GM19452 (cell line): Measurements from ENCODE around the gene ZNF581.

Source experiments
- ATAC-seq: cut with Tn5 transposase; IDR thresholded peaks from one replicate; pipeline ENCODE4 v1.9.1; 2021; ENCODE audit not compliant: unreplicated experiment

Gene ZNF581

DNA sequence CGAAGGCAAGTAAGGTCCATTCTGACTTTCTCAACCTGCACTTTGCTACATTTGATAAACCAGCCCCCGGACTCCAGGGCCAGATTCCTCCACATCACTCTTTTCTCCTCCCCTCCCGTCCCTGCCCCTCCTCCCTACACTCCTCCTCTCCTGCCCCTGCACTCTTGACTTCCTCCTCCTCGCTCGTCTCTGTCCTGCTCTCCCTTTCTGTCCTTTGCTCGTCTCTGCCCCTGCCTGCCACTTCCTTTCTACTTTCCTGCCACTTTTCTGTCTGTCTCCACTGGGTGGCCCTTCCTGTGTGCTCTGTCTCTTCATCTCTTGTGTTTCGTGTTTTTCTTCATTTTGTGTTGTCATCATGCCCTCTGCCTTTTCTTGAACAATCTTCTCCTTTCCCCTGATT lies 18.4 kb downstream of the ZNF581 start:
- ATAC-seq = no peak

DNA sequence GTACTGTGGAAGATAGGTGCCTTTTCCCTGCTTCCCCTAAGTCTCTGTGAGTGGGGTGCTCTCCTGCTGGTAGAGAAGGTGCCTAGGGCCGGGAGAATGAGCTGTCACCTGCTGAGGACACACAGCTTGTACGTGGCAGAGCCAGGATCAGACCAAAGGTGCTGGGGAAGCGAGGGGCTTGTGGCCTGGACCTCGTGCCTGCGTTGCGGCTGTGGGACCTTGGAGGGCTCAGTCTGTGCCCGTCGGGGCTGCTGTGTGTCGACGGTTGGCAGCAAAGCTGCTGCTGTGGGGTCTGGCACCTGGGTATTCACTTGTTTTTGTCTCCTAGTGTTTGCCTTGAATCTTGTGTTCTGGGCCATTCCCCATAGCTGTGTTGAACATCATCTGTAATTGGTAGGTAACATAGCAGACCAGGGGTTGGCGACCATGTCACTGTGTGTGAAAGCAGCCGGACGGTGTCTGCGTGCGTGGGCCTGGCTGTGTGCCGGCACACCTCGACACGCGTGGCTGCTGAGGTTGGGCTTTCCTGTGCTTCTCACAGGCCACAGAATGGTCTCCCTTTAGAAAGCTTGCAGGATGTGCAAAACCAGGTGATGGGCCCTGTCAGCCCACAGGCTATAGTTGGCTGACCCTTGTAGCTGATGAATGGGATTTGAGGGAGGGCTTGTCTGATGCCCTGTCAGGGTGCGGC lies 20.5 kb downstream of the ZNF581 start:
- no peak for ATAC-seq

DNA sequence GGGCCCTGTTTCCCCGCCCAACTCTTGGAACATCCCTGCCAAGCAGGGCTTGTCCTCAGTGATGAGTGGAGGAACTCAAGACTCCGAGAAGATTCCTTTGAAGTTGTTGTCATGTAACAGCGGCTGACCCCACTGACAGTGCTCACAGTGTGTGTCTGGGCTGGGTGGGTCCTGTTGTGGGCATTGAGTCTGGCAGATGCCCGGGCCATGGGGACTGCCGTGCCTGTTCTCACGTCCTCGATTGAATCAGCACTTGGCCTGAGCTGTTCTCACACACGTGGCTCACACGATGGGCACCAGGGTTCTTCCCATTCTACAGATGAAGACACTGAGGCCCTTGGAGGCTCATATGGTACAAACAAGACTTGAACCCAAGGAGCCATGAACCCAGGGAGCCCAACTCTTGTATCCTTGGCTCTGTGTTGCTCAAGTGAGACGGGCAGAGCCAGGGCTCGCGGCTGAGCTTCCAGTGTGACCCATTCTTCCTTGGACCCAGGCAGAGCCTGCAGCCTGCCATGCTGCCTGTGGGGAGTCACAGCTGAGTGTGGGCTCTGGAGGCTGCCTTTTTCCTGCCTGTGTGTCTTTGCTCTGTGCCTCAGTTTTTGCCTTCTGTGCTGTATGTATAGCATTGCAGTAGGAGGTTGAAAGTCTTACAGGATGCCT lies 23.0 kb downstream of the ZNF581 start:
- no peak for ATAC-seq

DNA sequence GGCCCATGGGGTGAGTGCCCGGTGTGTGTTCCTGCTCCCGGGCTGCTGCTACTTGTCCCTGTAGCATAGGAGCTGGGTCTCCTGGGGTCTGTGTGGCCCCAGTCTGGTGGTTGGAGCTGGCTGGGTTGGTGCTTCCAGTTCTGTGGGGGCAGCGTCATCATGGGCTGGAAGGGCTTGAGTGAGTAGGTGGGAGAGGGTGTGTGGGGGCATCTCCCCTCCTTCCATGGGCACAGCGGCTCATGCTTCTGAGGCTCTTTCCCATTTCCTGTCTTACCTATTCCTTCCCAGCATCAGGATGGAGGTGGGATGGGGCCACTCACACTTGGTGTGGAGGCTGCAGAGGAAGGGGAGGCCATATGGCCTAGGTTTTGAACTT lies 23.5 kb downstream of the ZNF581 start:
- no peak for ATAC-seq

DNA sequence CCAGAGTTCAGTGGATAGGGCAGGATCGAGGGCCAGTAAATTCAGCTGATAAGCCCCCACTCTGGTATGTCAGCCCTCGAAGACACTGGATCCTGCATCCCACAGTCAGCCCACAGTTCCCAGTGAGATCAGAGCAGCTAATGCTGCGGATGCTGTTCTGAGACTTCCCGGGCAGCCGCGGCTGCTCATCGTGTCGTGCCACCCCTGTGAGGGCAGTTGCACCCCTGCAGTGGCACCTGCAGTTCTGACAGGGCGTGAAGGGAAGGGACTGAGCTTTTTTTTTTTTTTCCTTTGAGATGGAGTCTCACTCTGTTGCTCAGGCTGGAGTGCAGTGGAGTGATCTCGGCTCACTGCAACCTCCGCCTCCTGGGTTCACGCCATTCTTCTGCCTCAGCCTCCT lies 24.1 kb downstream of the ZNF581 start:
- ATAC-seq = no peak

DNA sequence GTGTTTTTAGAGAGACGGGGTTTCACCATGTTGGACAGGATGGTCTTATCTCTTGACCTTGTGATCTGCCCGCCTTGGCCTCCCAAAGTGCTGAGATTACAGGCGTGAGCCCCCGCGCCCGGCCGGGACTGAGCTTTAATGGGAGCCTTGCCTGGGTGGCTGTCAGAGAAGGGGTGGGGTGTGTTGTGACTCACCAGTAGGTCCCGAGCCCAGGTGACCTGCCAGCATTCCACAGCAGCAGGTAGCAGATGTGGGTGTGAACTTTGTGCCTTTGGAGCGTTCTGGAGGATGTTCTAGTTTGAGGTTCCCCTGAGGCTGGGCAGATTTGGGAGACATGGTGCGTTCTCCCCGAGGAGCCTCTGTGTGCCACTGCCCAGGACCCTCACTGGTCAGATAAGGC lies 24.5 kb downstream of the ZNF581 start:
- no peak for ATAC-seq

DNA sequence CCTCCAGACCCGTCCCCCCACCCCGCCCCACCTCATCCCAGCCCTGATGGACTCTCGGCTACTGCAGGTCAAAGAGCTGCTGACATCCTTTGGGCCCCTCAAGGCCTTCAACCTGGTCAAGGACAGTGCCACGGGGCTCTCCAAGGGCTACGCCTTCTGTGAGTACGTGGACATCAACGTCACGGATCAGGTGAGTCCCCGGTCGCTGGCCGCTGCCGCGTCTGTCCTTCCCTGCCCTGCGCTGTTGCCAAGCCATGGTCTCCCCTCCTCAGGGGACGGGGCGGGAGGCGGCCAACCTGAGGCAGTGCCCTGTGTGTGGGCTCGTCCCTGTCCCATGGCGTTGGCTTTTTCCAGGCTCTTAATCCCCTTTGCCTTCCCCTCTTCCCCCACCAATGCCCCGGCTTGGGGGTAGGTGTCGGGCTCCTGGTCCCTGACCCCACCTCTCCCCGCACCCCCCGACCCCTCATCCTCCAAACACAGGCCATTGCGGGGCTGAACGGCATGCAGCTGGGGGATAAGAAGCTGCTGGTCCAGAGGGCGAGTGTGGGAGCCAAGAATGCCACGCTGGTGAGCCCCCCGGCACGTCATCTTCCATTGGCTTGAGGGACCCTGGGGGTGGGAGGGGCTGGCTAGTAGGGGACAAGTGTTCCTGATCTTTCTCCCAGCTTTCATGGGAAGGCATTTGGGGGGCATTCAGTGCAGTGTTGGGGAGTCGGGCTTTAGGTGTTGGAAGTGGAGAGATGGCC lies 25.3 kb downstream of the ZNF581 start:
- no peak for ATAC-seq

DNA sequence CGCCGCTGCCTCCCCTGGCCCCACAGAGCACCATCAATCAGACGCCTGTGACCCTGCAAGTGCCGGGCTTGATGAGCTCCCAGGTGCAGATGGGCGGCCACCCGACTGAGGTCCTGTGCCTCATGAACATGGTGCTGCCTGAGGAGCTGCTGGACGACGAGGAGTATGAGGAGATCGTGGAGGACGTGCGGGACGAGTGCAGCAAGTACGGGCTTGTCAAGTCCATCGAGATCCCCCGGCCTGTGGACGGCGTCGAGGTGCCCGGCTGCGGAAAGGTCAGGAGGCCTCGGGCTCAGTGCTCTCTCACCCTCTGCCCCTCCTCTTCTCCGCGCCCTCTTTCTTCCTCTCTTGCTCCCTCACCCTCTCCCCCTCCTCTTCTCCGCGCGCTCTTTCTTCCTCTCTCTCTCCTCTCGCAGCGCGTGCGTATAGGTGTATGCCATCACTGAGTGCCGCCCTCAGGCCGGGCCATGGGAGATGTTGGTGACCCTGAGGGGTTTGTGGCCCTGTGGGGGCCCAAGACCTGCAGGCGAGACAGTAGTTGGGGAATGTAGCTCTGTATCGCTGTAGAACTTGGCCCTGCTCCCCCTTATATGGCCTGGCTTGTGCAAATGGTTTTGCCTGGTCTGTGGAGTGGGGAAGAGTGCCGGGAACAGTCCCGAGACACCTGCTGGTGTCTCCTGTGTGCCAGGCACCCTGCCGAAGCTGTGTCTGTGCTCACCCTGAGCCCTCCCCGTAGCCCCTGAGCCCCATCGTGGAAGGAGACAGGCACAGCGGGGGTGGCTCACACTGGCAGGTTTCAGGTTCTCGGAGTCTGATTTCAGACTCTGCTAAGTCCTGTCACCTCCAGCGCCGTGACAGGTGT lies 26.2 kb downstream of the ZNF581 start:
- ATAC-seq = no peak

DNA sequence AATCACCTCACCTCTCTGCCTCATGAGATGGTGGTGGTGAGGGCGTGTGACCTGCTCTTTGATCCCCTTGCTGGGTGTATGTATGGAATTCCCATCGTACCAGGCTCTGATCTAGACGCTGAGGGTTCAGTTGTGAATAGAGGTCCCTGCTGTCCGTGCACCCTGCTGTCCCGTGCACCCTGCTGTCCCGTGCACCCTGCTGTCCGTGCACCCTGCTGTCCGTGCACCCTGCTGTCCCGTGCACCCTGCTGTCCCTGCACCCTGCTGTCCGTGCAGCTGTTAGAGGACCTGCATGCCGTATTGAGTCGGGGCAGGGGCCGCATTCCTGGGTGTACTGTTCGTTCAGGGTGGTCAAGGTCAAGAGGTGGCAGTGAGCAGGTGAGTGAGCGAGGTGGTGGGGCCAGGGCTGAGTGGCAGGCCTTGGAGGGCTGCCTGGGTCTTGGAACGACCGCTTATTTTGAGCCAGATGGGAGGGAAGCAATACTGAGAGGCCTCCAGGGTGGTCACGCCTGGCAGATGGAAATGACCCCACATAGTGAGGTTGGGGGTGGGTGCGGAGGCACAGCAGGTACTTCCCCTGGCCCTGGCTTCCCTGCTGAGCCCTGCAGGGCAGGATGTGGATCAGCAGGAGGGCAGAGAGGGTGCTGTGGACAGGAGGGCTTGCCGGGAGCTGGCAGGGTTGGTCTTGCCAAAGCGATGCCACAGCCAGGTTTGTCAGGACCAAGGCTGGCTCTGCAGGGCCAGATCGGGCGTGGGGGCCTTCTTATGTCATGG lies 27.0 kb downstream of the ZNF581 start:
- no peak for ATAC-seq

DNA sequence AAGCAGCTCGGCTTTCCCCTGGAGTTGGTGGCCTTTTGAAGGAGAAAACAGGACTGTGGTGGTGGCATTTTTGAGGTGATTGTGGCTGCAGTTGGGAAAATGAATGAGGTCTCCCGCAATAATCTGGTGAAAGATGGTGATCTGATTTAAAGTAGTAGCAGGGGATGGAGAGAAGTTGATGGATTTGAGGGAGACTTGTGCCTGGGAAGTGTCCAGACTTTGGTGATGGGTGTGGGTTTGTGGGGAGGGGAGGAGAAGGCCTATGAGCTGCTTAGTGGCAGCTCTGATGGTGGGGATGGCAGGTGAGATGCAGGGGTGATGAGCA lies 27.6 kb downstream of the ZNF581 start:
- no peak for ATAC-seq

DNA sequence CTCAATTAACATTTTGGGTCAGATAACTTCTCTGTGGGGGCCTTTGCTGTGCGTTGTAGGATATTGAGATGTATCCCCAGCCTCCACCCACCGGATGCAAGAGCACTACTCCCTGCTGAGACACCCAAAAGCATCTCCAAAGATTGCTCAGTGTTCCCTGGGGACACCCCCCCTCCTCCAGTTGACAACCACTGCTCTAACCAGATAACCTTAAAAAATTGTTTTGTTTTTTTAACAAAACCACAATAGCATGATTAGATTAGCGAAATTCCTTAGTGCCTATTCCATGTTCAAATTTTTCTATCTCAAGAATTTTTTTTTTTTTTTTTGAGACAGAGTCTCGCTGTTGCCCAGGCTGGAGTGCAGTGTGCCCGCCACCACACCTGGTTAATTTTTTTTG lies 29.0 kb downstream of the ZNF581 start:
- no peak for ATAC-seq

DNA sequence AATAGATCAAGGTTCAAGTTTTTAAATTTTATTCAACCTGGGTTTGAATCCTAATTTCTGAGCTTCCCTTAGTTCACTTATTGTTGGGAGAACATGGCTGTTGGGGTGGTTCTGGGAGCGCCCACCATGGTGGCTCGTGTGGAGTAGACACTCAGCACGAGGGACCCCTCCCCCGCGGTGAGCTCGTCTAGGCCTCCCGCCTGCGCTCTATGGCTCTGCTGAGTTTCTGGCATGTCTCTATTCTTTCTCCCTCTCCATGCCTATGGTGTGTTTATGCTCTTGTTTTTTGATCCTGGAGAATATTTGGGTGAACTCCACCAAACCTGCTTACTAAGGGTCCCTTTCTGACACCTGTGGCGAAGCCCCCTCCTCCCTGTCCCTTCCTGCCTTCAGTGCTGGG lies 30.0 kb downstream of the ZNF581 start:
- no peak for ATAC-seq

DNA sequence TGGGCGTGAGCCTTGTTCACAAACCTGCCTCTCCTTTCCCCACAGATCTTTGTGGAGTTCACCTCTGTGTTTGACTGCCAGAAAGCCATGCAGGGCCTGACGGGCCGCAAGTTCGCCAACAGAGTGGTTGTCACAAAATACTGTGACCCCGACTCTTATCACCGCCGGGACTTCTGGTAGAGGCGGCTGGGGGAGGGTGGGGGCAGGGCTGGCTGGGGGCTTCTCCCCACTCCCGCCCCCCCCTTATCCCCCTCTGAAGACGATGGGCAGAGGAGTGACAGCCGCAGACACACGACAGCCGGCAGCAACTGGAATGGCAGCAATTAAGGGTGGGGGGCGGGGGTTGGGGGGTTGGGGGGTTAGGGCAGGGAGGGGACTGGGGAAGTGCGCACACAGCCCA lies 30.4 kb downstream of the ZNF581 start:
- no peak for ATAC-seq

DNA sequence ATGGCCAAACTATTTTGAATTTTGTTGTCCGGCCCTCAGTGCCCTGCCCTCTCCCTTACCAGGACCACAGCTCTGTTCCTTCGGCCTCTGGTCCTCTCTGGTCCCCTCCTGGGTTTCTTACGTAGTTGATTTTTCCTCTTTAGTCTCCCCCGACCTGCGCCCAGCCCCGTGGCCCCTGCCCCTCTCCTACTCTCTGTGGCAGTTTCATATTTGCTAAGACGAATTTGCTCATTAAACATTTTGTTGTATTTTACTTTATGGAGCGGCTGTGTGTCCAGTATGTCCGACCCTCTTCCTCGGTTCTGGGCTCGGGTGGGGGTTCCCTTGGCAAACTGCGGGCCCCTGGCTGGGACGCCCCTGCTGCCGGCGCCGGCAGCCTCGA lies 31.0 kb downstream of the ZNF581 start:
- ATAC-seq = no peak

DNA sequence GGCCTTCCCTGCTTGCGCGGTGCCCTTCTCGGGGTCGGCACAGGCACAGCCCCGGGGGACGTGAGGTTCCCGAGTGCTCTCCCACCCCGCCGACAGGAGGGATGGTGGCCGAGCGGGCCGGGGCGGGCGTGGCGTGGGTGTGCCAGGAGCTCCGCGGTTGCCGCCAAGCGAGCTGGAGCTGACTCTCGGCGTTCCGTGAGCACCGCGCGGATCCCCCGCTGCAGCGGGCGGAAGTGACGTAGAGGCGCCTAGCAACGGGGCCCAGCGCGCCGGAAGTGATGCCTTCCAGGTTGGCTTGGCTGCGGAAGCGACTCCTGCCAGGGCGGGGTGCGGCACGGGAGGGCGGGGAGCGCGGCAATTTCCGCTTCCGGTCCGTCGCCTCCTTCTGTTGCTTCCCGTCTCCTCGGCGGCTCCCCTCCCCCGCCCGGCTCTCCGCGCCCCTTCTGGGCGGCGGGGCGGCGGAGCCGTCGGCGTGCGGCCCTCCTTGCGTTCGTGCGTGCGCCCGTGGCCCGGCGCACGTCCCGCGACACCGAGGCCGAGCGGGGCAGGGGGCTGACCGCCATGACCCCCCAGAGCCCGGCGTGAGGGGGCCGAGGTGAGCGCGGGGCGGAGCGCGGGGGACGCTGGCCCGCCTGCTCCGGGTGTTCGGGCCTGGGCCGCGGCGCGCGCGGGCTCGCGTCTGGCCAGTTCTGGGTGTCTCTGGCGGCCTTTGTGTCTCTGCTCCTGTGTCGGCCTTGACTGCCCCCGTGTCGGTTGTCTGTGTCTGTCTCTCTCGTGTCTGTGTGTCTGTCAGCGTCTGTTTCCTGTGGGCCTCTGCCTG lies 31.6 kb downstream of the ZNF581 start, which contains the start of gene EPN1:
Gene EPN1 (plus strand): TSS at position 386 of the 820 bp plus-strand sequence. CDS start 3,402 bp downstream, outside the sequence.
- ATAC-seq = peak; percentile 64

DNA sequence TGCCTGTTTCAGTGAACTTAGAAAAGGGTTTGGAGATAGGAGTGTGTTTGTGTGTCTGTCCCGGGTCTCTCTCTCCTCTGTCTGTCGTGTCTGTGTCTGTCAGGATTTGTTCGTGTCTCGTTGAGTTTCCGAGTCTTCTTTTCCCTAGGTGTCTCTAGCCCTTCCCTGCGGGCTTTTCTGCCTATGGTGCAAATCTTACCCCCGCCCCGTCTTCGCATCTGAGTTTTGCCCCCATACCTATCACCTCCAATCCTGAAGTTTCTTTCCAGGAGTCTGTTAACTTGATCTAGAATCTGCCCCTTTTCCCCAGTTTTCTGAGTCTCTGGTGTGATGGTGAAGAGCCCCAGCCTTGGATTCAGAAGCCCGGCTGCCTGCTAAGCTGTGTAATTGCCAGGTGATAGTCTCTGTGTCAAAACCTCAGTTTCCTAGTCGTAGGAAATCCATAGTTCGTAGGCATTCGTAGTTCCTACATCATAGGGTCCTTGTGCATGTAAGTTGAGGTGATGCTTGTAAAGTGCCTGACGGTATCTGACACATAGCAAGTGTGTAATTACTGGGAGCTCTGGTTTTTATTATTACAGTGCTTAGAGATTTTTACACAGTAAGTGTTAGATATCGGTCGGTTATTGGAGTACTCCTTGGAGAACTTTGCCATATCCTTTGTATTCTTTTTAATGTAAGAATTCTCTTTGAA lies 32.4 kb downstream of the ZNF581 start:
- no peak for ATAC-seq

DNA sequence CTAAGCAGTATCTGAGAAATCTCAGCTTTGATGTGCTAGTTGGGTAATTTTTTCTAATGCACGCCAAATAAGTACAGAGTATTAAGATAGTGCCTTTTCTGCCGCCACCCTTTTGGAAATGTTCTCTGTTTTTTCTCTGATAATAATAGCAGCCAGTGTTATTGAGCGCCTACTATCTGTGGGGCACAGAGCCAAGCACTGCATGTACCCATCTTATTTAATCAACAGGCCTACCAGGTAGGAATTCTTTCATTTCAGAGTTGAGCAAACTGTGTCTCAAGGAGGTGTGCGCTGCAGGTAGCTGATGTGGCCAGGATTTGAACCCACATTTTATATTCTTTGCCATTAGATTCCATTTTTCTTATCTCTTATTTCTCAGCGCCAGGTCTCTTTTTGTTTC lies 32.9 kb downstream of the ZNF581 start:
- ATAC-seq = no peak

DNA sequence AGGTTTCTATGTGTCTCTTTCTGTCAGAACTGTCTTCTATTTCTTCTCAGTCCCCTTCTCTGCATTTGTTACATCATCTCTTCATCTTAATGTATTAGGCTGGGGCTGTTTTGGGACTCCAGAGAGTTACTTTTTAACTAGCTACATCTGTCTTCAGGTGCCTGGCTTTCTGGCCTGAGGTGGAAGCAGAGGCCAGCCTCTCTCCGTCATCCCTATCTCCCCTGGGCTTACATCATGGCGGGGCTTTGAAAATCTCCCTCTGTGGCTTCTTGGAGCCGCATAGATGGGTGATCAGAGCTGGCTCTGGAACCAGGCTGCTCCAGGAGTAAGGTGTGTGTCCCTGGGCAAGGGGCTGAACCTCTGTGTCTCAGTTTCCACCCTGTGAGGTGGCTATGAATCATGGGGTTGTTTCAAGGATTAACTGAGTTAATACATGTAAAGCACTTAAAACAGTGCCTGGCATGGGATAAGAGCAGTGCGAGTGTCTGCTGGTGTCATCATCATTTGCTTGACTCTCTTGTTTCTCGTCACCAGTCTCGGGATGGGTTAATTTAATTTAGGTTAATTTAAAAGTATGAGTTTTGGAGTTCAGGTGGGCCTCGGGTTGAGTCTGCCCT lies 33.5 kb downstream of the ZNF581 start:
- ATAC-seq = no peak

DNA sequence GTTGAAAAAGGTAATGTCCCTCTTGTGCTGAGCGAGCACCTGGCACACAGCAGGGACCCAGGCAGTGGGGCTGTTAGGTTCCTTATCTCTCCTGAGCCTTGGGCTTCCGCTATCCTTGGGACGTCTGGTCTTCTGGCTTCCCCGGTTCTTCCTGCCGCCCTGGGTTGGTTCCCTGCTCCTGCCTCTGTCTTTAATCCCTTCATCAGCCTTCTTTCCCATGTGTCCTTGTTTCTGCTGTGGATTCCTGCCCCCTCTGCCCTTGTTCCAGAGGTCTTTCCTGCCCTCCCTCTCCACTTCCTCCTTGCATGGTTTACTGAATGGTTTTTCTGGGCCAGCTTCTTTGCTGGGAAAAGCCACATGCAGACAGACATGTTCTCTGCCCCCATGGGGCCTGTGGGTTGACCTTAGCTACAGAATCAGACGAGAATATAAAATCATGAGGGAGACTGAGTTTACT lies 34.2 kb downstream of the ZNF581 start:
- ATAC-seq = no peak
